B cell (primary cell): Measurements from ENCODE around the gene TPBGL. TPM values are rescaled to one million over a fixed set of nuclear protein-coding genes. Genes with fewer than 3 reads are reported as not detected.

ENCODE experiments used
- ATAC-seq: fragments of 200-7000 bp; cut with Tn5 transposase; one replicate; pipeline ENCODE4 v1.10.0; 2021; ENCODE audit warnings: low read depth, mild to moderate bottlenecking, moderate number of reproducible peaks, moderate library complexity
- CTCF ChIA-PET: fragments of 350-600 bp; sonication (Branson Sonifier 250); formaldehyde crosslinking; loops from one replicate; lab custom pipeline; 2021; ENCODE audit warnings: antibody characterized with exemption, inconsistent platforms; lab: Charles Lee
- POLR2A ChIA-PET: fragments of 350-600 bp; sonication (Branson Sonifier 250); formaldehyde crosslinking; loops from one replicate; lab custom pipeline; 2021; ENCODE audit warnings: antibody characterized with exemption; lab: Charles Lee
- DNase-seq: peaks from one replicate; pipeline ENCODE4 v3.0.0; 2013
- H2AFZ ChIP-seq: 2 replicates; pipeline ENCODE4 v1.6.1; 2012; ENCODE audit warnings: mild to moderate bottlenecking, low read depth, low read length; ENCODE audit not compliant: insufficient read depth, poor library complexity, severe bottlenecking
- H3K27ac ChIP-seq, 2 donors: 1 replicate in 1 of 2; 2 replicates in 1 of 2; pipeline ENCODE4 v1.5.1; 2012 to 2013; ENCODE audit warnings: low read length in 2 of 2, mild to moderate bottlenecking in 2 of 2, moderate library complexity in 1 of 2
- H3K27me3 ChIP-seq, 4 experiments: fragments of 200-600 bp in 1 of 4; sonication (generic) in 1 of 4; replicated peaks in 1 of 4; 1 replicate in 2 of 4; 2 replicates in 2 of 4; pipeline versions ENCODE4 v1.6.1 to v1.7.0; 2013 to 2016; ENCODE audit warnings: low read length in 3 of 4, mild to moderate bottlenecking in 2 of 4, mixed read lengths in 1 of 4, moderate library complexity in 1 of 4; ENCODE audit not compliant: insufficient read depth in 4 of 4, control insufficient read depth in 3 of 4; ENCODE audit errors: control extremely low read depth in 1 of 4
- H3K36me3 ChIP-seq, 2 experiments: replicated peaks in 1 of 2; 1 replicate in 1 of 2; 2 replicates in 1 of 2; pipeline versions ENCODE4 v1.6.1 to v1.7.1; 2013; ENCODE audit warnings: low read length in 1 of 2; ENCODE audit not compliant: insufficient read depth in 2 of 2, control insufficient read depth in 1 of 2; ENCODE audit errors: control extremely low read depth in 1 of 2, extremely low read depth in 1 of 2
- H3K4me1 ChIP-seq, 2 donors: fragments of 200-600 bp in 1 of 2; sonication (generic) in 1 of 2; 1 replicate in 1 of 2; 2 replicates in 1 of 2; pipeline versions ENCODE4 v1.5.1 to v1.6.1; 2013 to 2017; ENCODE audit warnings: low read length in 2 of 2; ENCODE audit not compliant: control insufficient read depth in 2 of 2, insufficient read depth in 2 of 2
- H3K4me2 ChIP-seq: replicated peaks from 2 replicates; pipeline ENCODE3; 2012; ENCODE audit warnings: mild to moderate bottlenecking, low read depth, low read length; ENCODE audit not compliant: poor library complexity, severe bottlenecking
- H3K4me3 ChIP-seq, 5 experiments: fragments of 200-600 bp in 1 of 5; sonication (generic) in 1 of 5; 1 replicate in 3 of 5; 2 replicates in 2 of 5; pipeline versions ENCODE4 v1.5.1 to v1.7.0; 2011 to 2016; ENCODE audit warnings: low read length in 4 of 5, mild to moderate bottlenecking in 4 of 5, low read depth in 2 of 5, control low read depth in 1 of 5, moderate library complexity in 1 of 5; ENCODE audit not compliant: insufficient read depth in 1 of 5; ENCODE audit errors: control extremely low read depth in 1 of 5, extremely low read depth in 1 of 5
- H3K79me2 ChIP-seq: fragments of 200-600 bp; sonication (generic); one replicate; pipeline ENCODE4 v1.6.0; 2016; ENCODE audit warnings: low read length; ENCODE audit not compliant: control insufficient read depth, insufficient read depth
- H3K9ac ChIP-seq: fragments of 200-600 bp; sonication (generic); 2 replicates; pipeline ENCODE4 v1.6.1; 2017; ENCODE audit warnings: mild to moderate bottlenecking, low read length, moderate library complexity
- H3K9me3 ChIP-seq, 3 donors: one replicate each; pipeline versions ENCODE4 v1.6.1 to v1.7.1; 2013; ENCODE audit warnings: low read length in 2 of 3; ENCODE audit not compliant: control insufficient read depth in 2 of 3, insufficient read depth in 1 of 3; ENCODE audit errors: control extremely low read depth in 1 of 3
- H4K20me1 ChIP-seq: 2 replicates; pipeline ENCODE4 v1.6.0; 2012; ENCODE audit warnings: mild to moderate bottlenecking, low read length; ENCODE audit not compliant: insufficient read depth, control insufficient read depth, poor library complexity, severe bottlenecking
- H3K27ac Mint-ChIP-seq: one replicate; pipeline ENCODE4 v1.8.0; 2021; ENCODE audit warnings: mixed read lengths
- H3K27me3 Mint-ChIP-seq: one replicate; pipeline ENCODE4 v1.8.0; 2021; ENCODE audit warnings: mixed read lengths
- H3K4me1 Mint-ChIP-seq: one replicate; pipeline ENCODE4 v1.8.0; 2021; ENCODE audit warnings: mixed read lengths
- H3K4me3 Mint-ChIP-seq: one replicate; pipeline ENCODE4 v1.8.0; 2021; ENCODE audit warnings: mixed read lengths
- H3K9me3 Mint-ChIP-seq: one replicate; pipeline ENCODE4 v1.8.0; 2022; ENCODE audit warnings: mixed read lengths; ENCODE audit not compliant: insufficient read depth
- CTCF ChIP-seq: fragments of 200-600 bp; IDR thresholded peaks from one replicate; pipeline ENCODE4 v1.8.0; 2022; ENCODE audit warnings: antibody characterized with exemption, mild to moderate bottlenecking
- EZH2 ChIP-seq: IDR thresholded peaks from 2 replicates; pipeline ENCODE4 v1.6.1; 2012; ENCODE audit warnings: borderline replicate concordance, low read depth, mild to moderate bottlenecking, moderate library complexity, low read length; ENCODE audit not compliant: insufficient read depth, poor library complexity, severe bottlenecking
- WGBS: methylation state at CpG from one replicate; pipeline ENCODE4 v1.1.5; 2013; ENCODE audit warnings: missing lambda C conversion rate; ENCODE audit not compliant: insufficient coverage; 5-methylcytosine and 5-hydroxymethylcytosine counted together
- intact Hi-C: fragments of 100-400 bp; cut with micrococcal nuclease; formaldehyde crosslinking; loops from one replicate; pipeline ENCODE4 v1.10.0; 2022
- polyA plus RNA-seq: library from polyadenylated mRNA; depleted of rRNA; stranded (reverse); fragments of >200 nt; gene quantifications from 2 replicates; pipeline ENCODE4 v1.2.3, GENCODE V29; 2012
- total RNA-seq, 2 donors: library from RNA; stranded (reverse); fragments of 120-200 nt in 1 of 2; gene quantifications; 1 replicate in 1 of 2; 2 replicates in 1 of 2; pipeline versions ENCODE4 v1.2.3 to v1.2.4, GENCODE V29; 2013 to 2022

TPBGL gene
- total and polyA plus RNA-seq, 2 donors (not counting 1 experiment from before 2014, with no cell fraction given), result not detected

GRCh38 chr11:75230621-75231020, 10.0 kb upstream of the TPBGL start:
- no peak for TF ChIP-seq CTCF
- peaks cover 46% of the 10 kb centered on the region for H3K27me3 Mint-ChIP-seq
- H3K9me3 Mint-ChIP-seq, result no peaks in the 10 kb centered on the region
- no peak overlapping the region for H3K4me3 Mint-ChIP-seq
- H3K4me1 ChIP-seq, result no peaks in the 10 kb centered on the region
- no peaks in the 10 kb centered on the region for H3K36me3 ChIP-seq
- ATAC-seq, result no peak
- no peaks in the 10 kb centered on the region for H3K4me1 Mint-ChIP-seq
- DNase-seq, result no peak
- H3K27me3 ChIP-seq, result peaks cover 0 to 28% (median 3%) of the 10 kb centered on the region in 4 experiments
- no peak overlapping the region for H3K9ac ChIP-seq
- no peak overlapping the region for H3K4me2 ChIP-seq
- ChIA-PET POLR2A (no interaction called here), CTCF (interaction anchor here (1.4 to 2.1 kb wide), 3 partner anchors 9 to 18 kb away, joined by 3 to 6 read pairs (median 4); no protein-coding TSS in a partner anchor)
- no peaks in the 10 kb centered on the region for H3K9me3 ChIP-seq
- WGBS, result 88% methylated on average over 2 of the region's 2 CpGs
- no peaks in the 10 kb centered on the region for H3K79me2 ChIP-seq
- no peak overlapping the region for H3K4me3 ChIP-seq
- no peak overlapping the region for H2AFZ ChIP-seq
- no peak overlapping the region for H3K27ac ChIP-seq
- no peaks in the 10 kb centered on the region for H4K20me1 ChIP-seq
- no peak overlapping the region for H3K27ac Mint-ChIP-seq
- intact Hi-C loops, result no loop called here

- ATAC-seq, result no peak
- intact Hi-C loops, result no loop called here
- Histone ChIP-seq H3K27me3 (peaks cover 0 to 42% (median 7%) of the 10 kb centered on the region in 4 experiments), H3K36me3 (no peaks in the 10 kb centered on the region), H3K4me2 (no peak overlapping the region), H3K27ac (no peak overlapping the region), H3K4me3 (no peak overlapping the region), H3K79me2 (no peaks in the 10 kb centered on the region), H3K9me3 (no peaks in the 10 kb centered on the region), H2AFZ (no peak overlapping the region), H3K4me1 (no peaks in the 10 kb centered on the region), H3K9ac (no peak overlapping the region), H4K20me1 (no peaks in the 10 kb centered on the region)
- TF ChIP-seq CTCF (no peak), EZH2 (no peak)
- peaks cover 64% of the 10 kb centered on the region for H3K27me3 Mint-ChIP-seq
- no peak overlapping the region for H3K4me3 Mint-ChIP-seq
- no peak overlapping the region for H3K27ac Mint-ChIP-seq
- POLR2A ChIA-PET, result no interaction called here
- WGBS, result 57% methylated on average over 3 of the region's 3 CpGs
- no peak for DNase-seq
- H3K4me1 Mint-ChIP-seq, result no peaks in the 10 kb centered on the region
- H3K9me3 Mint-ChIP-seq, result no peaks in the 10 kb centered on the region
- CTCF ChIA-PET, result interaction anchor here (0.7 to 1.5 kb wide), 2 partner anchors 11 to 19 kb away, joined by 3 read pairs; no protein-coding TSS in a partner anchor
Observed at GRCh38 chr11:75233754-75234172, 6.8 kb upstream of the TPBGL start.
